HG02973 (cell line): Measurements from ENCODE around the gene PARD3.
"Not testable (repeated sequence)": the region's sequence is repeated elsewhere in the genome, so short reads cannot be mapped to it uniquely, and the experiment has no call there.

Experiments
- ATAC-seq: cut with Tn5 transposase; IDR thresholded peaks from one replicate; pipeline ENCODE4 v1.9.1; 2021; ENCODE audit warnings: moderate library complexity; ENCODE audit not compliant: unreplicated experiment

The PARD3 gene

GRCh38 chr10:34475274-34475646 lies 339.8 kb downstream of the PARD3 start:
- ATAC-seq: no peak

- ATAC-seq: no peak
Observed at GRCh38 chr10:34474555-34475273, 340.4 kb downstream of the PARD3 start.

GRCh38 chr10:34474009-34474376 lies 341.1 kb downstream of the PARD3 start:
- ATAC-seq: no peak

GRCh38 chr10:34473174-34474008 lies 341.7 kb downstream of the PARD3 start:
- no peak for ATAC-seq

- ATAC-seq: no peak
Observed at GRCh38 chr10:34470307-34470706, 344.8 kb downstream of the PARD3 start.

GRCh38 chr10:34469446-34469845 lies 345.6 kb downstream of the PARD3 start:
- no peak for ATAC-seq

GRCh38 chr10:34467902-34468301 lies 347.2 kb downstream of the PARD3 start:
- no peak for ATAC-seq

- no peak for ATAC-seq
Observed at GRCh38 chr10:34467364-34467763, 347.7 kb downstream of the PARD3 start.

GRCh38 chr10:34465678-34466077 lies 349.4 kb downstream of the PARD3 start:
- ATAC-seq: no peak

- ATAC-seq: no peak
Observed at GRCh38 chr10:34464591-34464990, 350.5 kb downstream of the PARD3 start.

- ATAC-seq: no peak
Observed at GRCh38 chr10:34464000-34464399, 351.1 kb downstream of the PARD3 start.

- ATAC-seq: no peak
Observed at GRCh38 chr10:34462993-34463392, 352.1 kb downstream of the PARD3 start.

GRCh38 chr10:34462056-34462455 lies 353.0 kb downstream of the PARD3 start:
- ATAC-seq: no peak

- ATAC-seq: no peak
Observed at GRCh38 chr10:34454590-34455261, 360.4 kb downstream of the PARD3 start.

GRCh38 chr10:34449836-34450235 lies 365.3 kb downstream of the PARD3 start:
- ATAC-seq: no peak

GRCh38 chr10:34446049-34446448 lies 369.0 kb downstream of the PARD3 start:
- no peak for ATAC-seq

GRCh38 chr10:34444223-34445183 lies 370.6 kb downstream of the PARD3 start:
- no peak for ATAC-seq

GRCh38 chr10:34439386-34439785 lies 375.7 kb downstream of the PARD3 start:
- not testable (repeated sequence) for ATAC-seq

GRCh38 chr10:34438741-34439140 lies 376.4 kb downstream of the PARD3 start:
- ATAC-seq: no peak

- ATAC-seq: no peak
Observed at GRCh38 chr10:34437906-34438305, 377.2 kb downstream of the PARD3 start.
